WTC11 (cell line): ENCODE results near the gene NKAIN2. TPM values are rescaled to one million over a fixed set of nuclear protein-coding genes. Genes with fewer than 3 reads are reported as not detected.

Source experiments
- ATAC-seq: fragments of 200-7000 bp; cut with Tn5 transposase; 2 replicates; pipeline ENCODE4 v1.10.0; 2021; ENCODE audit warnings: mild to moderate bottlenecking, moderate library complexity
- CTCF ChIA-PET: fragments of 300-600 bp; sonication (Branson Sonifier 250); formaldehyde crosslinking; loops from one replicate; lab custom pipeline; 2021; ENCODE audit warnings: antibody characterized with exemption; lab: Charles Lee
- POLR2A ChIA-PET: fragments of 350-600 bp; sonication (Branson Sonifier 250); formaldehyde crosslinking; loops from one replicate; lab custom pipeline; 2021; ENCODE audit warnings: antibody characterized with exemption; lab: Charles Lee
- DNase-seq: peaks from one replicate; pipeline ENCODE4 v3.0.0; 2021; ENCODE audit warnings: low spot score
- H3K27ac Mint-ChIP-seq: 2 replicates; pipeline ENCODE4 v1.8.0; 2021; ENCODE audit warnings: mixed read lengths
- H3K27me3 Mint-ChIP-seq: 2 replicates; pipeline ENCODE4 v1.8.0; 2021; ENCODE audit warnings: low read depth, mild to moderate bottlenecking, moderate library complexity, mixed read lengths
- H3K36me3 Mint-ChIP-seq: 2 replicates; pipeline ENCODE4 v1.8.0; 2021; ENCODE audit warnings: mixed read lengths
- H3K4me1 Mint-ChIP-seq: 2 replicates; pipeline ENCODE4 v1.8.0; 2022; ENCODE audit warnings: mixed read lengths
- H3K4me3 Mint-ChIP-seq: 2 replicates; pipeline ENCODE4 v1.8.0; 2021; ENCODE audit warnings: mild to moderate bottlenecking, moderate library complexity, mixed read lengths
- H3K9me3 Mint-ChIP-seq: 2 replicates; pipeline ENCODE4 v1.8.0; 2021; ENCODE audit warnings: mixed read lengths
- AFF4 ChIP-seq: sonication (generic); formaldehyde crosslinking; IDR thresholded peaks from 2 replicates; pipeline ENCODE4 v1.8.1; 2023; ENCODE audit warnings: mild to moderate bottlenecking, missing genetic modification reagents, borderline replicate concordance
- CTCF ChIP-seq: fragments of 200-600 bp; IDR thresholded peaks from 2 replicates; pipeline ENCODE4 v1.8.0; 2022; ENCODE audit warnings: antibody characterized with exemption
- IRF1 ChIP-seq: sonication (generic); formaldehyde crosslinking; IDR thresholded peaks from 2 replicates; pipeline ENCODE4 v1.8.0; 2023; ENCODE audit warnings: missing genetic modification reagents
- NFE2L1 ChIP-seq: sonication (generic); formaldehyde crosslinking; IDR thresholded peaks from 2 replicates; pipeline ENCODE4 v1.8.1; 2023; ENCODE audit warnings: missing genetic modification reagents
- NR1H2 ChIP-seq: sonication (generic); formaldehyde crosslinking; IDR thresholded peaks from 2 replicates; pipeline ENCODE4 v1.9.0; 2021; ENCODE audit warnings: mild to moderate bottlenecking, moderate library complexity, missing genetic modification reagents
- NR3C1 ChIP-seq: sonication (generic); formaldehyde crosslinking; conservative IDR thresholded peaks from 2 replicates; pipeline ENCODE4 v1.8.1; 2023; ENCODE audit warnings: low read depth, mild to moderate bottlenecking, missing genetic modification reagents
- SMAD3 ChIP-seq: sonication (generic); formaldehyde crosslinking; IDR thresholded peaks from 2 replicates; pipeline ENCODE4 v1.8.0; 2022; ENCODE audit warnings: missing genetic modification reagents, mild to moderate bottlenecking, borderline replicate concordance
- STAT6 ChIP-seq: sonication (generic); formaldehyde crosslinking; conservative IDR thresholded peaks from 2 replicates; pipeline ENCODE4 v1.8.1; 2023; ENCODE audit warnings: mild to moderate bottlenecking, low read depth, missing genetic modification reagents, moderate library complexity
- ZBTB43 ChIP-seq: sonication (generic); formaldehyde crosslinking; IDR thresholded peaks from 2 replicates; pipeline ENCODE4 v1.8.1; 2023; ENCODE audit warnings: mild to moderate bottlenecking, missing genetic modification reagents
- ZNF138 ChIP-seq: sonication (generic); formaldehyde crosslinking; conservative IDR thresholded peaks from 2 replicates; pipeline ENCODE4 v1.8.1; 2022; ENCODE audit warnings: mild to moderate bottlenecking, moderate library complexity, missing genetic modification reagents
- ZNF396 ChIP-seq: fragments of 250-450 bp; sonication (Bioruptor Pico); IDR thresholded peaks from 2 replicates; pipeline ENCODE4 v1.8.0; 2021; ENCODE audit warnings: mild to moderate bottlenecking, moderate library complexity, borderline replicate concordance
- total RNA-seq: library from RNA; stranded (reverse); gene quantifications from 3 replicates; pipeline ENCODE4 v1.2.3, GENCODE V29; 2021
- TF ChIP-seq, protein P1 (sequence below): sonication (generic); formaldehyde crosslinking; IDR thresholded peaks from 2 replicates; pipeline ENCODE4 v1.8.1; 2022; ENCODE audit warnings: missing genetic modification reagents, borderline replicate concordance
- TF ChIP-seq, protein P2 (sequence below): sonication (generic); formaldehyde crosslinking; conservative IDR thresholded peaks from 2 replicates; pipeline ENCODE4 v1.8.1; 2022; ENCODE audit warnings: mild to moderate bottlenecking, missing genetic modification reagents
- TF ChIP-seq, protein P3 (sequence below): sonication (generic); formaldehyde crosslinking; IDR thresholded peaks from 2 replicates; pipeline ENCODE4 v1.8.1; 2023; ENCODE audit warnings: mild to moderate bottlenecking, missing genetic modification reagents, moderate library complexity

NKAIN2 gene
- total RNA-seq, 1 experiment from 2014 or later: 0.33 TPM

DNA sequence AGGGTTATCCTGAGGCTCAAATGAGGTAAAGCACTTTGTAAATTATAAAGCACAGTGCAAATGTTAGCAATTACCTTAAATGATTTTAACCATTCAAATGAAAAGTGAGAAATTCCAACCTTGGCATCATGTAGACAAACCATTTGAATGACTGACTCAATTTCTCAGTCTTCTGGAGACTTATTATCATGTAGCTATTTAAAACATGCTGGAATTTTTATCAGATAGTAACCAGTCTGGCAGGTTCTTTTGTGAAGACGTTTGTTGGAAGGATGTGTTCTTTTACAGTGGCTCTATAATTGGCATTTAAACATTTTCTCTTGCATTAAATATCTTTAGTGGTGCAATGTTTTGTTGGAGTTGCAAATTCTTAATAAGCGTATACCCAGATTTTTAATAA is 386.6 kb downstream of the NKAIN2 start:
- no peak for TF ChIP-seq NFE2L1 (CRISPR knock-in tag)
- TF ChIP-seq ZNF396 (CRISPR knock-in tag): no peak
- TF ChIP-seq, protein P1, sequence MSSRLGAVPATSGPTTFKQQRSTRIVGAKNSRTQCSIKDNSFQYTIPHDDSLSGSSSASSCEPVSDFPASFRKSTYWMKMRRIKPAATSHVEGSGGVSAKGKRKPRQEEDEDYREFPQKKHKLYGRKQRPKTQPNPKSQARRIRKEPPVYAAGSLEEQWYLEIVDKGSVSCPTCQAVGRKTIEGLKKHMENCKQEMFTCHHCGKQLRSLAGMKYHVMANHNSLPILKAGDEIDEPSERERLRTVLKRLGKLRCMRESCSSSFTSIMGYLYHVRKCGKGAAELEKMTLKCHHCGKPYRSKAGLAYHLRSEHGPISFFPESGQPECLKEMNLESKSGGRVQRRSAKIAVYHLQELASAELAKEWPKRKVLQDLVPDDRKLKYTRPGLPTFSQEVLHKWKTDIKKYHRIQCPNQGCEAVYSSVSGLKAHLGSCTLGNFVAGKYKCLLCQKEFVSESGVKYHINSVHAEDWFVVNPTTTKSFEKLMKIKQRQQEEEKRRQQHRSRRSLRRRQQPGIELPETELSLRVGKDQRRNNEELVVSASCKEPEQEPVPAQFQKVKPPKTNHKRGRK (CRISPR knock-in tag): no peak
- TF ChIP-seq SMAD3 (CRISPR knock-in tag): no peak
- no peak overlapping the region for H3K4me3 Mint-ChIP-seq
- H3K27me3 Mint-ChIP-seq: no peaks in the 10 kb centered on the region
- H3K9me3 Mint-ChIP-seq: peaks cover 14% of the 10 kb centered on the region
- H3K27ac Mint-ChIP-seq: 0 out of 2 replicates have a peak overlapping the region, but pooled peaks have one; percentile 40
- DNase-seq: no peak
- H3K36me3 Mint-ChIP-seq: no peaks in the 10 kb centered on the region; the same call in 1 of the 2 replicates
- ChIA-PET POLR2A (no interaction called here), CTCF (no interaction called here)
- ATAC-seq: peak; percentile 24; the same call in 1 of the 2 replicates
- H3K4me1 Mint-ChIP-seq: peaks cover 21% of the 10 kb centered on the region

DNA sequence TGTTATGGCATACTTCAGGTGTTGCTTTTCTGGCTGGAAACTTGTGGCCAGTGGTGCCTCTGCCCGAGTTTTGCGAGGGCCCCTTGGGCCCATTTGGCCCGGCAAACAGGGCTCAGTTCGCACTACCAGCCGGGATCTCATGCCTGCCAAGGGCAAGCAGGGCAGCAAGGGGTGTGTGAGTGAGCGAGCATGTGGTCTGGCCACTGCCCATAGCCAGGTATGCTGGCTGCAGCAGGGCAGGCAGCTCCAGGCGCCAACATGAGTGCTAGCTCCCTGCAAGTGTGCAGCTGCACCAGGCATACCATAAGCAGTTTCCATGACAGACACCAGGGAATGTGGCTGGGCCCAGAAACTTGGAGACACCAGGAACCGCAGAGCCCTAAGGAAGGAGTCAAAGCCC is 389.5 kb downstream of the NKAIN2 start:
- H3K27ac Mint-ChIP-seq: no peak overlapping the region
- ATAC-seq (peak; percentile 20; the same call in 1 of the 2 replicates), DNase-seq (no peak)
- H3K4me1 Mint-ChIP-seq: peaks cover 36% of the 10 kb centered on the region
- ChIA-PET CTCF (interaction anchor here (1.0 kb wide), 1 partner anchor 39 kb away, joined by 3 read pairs; no protein-coding TSS in a partner anchor), POLR2A (interaction anchor here (0.6 kb wide), 1 partner anchor 272 kb away, joined by 3 read pairs; no protein-coding TSS in a partner anchor)
- no peaks in the 10 kb centered on the region; the same call in 1 of the 2 replicates for H3K36me3 Mint-ChIP-seq
- no peaks in the 10 kb centered on the region for H3K27me3 Mint-ChIP-seq
- no peak overlapping the region for H3K4me3 Mint-ChIP-seq
- peaks cover 14% of the 10 kb centered on the region for H3K9me3 Mint-ChIP-seq
- TF ChIP-seq CTCF (no peak), NR1H2 (CRISPR knock-in tag) (no peak), ZBTB43 (no peak), NR3C1 (CRISPR knock-in tag) (no peak), IRF1 (CRISPR knock-in tag) (no peak), STAT6 (no peak), AFF4 (CRISPR knock-in tag) (no peak), ZNF138 (no peak), SMAD3 (CRISPR knock-in tag) (no peak)
- TF ChIP-seq, protein P1 (CRISPR knock-in tag): no peak
- TF ChIP-seq, protein P2, sequence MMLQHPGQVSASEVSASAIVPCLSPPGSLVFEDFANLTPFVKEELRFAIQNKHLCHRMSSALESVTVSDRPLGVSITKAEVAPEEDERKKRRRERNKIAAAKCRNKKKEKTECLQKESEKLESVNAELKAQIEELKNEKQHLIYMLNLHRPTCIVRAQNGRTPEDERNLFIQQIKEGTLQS (CRISPR knock-in tag): no peak
- TF ChIP-seq, protein P3, sequence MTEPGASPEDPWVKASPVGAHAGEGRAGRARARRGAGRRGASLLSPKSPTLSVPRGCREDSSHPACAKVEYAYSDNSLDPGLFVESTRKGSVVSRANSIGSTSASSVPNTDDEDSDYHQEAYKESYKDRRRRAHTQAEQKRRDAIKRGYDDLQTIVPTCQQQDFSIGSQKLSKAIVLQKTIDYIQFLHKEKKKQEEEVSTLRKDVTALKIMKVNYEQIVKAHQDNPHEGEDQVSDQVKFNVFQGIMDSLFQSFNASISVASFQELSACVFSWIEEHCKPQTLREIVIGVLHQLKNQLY: no peak
